GM18519 (cell line): ENCODE results near the gene MARK1.
A peak's percentile ranks its signal among the peaks of the same experiment; 100 is the strongest.

Experiments
- ATAC-seq: cut with Tn5 transposase; IDR thresholded peaks from one replicate; pipeline ENCODE4 v1.9.1; 2021; ENCODE audit warnings: mild to moderate bottlenecking, moderate library complexity; ENCODE audit not compliant: unreplicated experiment, low FRiP score

MARK1 gene

DNA sequence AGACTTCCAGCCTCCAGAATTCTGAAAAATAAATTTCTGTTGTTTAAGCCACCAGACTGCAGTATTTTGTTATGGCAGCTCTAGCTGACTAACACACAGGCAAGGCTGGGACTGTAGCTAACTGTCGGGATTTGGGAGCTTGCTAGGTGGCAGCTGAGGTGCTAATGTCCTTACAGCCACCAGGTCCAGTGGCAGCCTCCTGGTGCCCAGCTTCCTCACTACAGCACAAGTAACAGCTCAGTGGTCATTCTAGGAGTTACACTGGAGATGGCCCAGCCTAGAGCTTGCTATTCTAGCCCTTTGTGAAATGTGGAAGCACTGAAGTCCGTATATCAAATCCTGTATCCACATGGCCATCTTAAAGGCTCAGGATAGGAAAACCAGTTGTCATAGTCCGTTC, 157.9 kb downstream of the MARK1 start:
- no peak for ATAC-seq

DNA sequence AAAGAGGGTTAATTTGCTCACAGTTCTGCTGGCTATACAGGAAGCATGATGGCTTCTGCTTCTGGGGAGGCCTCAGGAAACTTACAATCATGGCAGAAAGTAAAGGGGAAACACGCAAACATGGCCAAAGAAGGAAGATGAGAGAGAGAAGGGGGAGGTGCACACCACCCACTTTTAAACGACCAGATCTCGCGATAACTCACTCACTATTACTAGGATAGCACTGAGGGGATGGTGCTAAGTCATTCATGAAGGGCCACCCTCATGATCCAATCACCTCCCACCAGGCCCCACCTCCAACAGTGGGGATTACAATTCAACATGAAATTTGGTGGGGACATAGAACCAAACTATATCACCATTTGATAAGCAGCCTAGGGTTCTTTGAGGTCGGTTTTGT, 159.9 kb downstream of the MARK1 start:
- no peak for ATAC-seq

DNA sequence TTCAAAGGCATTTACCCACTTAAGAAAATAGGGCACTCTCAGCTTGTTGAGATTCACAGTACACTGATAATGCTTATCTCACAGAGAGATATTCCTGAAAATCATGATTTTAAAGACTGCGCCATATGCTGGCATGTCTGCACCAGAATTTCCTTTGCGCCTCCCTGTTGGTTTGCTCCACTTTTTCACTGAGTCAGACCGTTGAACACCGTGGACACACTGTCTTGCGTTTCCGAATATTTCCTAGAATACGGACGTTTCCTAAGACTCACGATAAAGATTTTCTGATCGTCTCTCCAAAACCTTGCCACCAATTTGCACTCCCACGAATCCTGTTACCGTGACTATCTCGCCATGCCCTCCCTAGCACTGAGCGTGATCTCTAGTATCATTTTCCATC, 161.7 kb downstream of the MARK1 start:
- ATAC-seq, result no peak

DNA sequence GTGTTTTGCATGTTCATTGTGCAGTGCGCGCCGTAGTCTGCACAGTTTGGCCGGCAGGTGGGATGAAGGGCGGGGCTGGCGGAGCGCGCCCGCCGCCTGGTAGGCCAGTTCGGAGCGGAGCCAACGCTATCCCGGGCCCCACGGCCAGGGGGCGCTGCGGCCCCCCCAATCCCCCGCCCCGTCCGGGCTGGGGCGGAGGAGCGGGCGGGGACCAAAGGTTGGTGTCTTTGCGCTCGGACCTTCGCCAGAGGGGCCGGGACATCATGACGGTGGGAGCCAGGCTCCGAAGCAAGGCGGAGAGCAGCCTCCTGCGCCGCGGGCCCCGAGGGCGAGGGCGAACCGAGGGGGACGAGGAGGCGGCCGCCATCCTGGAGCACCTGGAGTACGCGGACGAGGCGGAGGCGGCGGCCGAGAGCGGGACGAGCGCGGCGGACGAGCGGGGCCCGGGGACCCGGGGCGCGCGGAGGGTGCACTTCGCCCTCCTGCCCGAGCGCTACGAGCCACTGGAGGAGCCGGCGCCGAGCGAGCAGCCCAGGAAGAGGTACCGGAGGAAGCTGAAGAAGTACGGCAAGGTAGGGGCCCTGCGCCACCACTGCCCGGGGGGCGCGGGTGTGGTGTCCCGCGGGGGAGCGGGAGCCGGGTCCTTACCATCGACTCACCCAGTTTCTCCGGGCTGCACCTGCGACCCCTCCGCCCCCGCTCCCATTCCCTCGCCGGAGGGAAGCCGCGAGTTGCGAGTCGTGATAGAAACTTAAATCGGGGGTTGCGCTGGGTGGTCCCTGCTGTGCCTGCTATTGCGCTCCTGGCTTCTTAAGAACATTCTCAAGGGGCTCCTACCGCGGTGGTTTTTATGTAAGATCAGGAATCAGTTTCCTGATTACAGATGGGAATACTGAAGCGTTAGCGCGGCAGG, 162.5 kb downstream of the MARK1 start, which contains the start of gene C1orf115:
Gene C1orf115, plus strand, starts transcription at position 224 of the 913 bp plus-strand sequence. Its CDS starts 40 bp downstream, at position 264.
- ATAC-seq, result peak; percentile 90

DNA sequence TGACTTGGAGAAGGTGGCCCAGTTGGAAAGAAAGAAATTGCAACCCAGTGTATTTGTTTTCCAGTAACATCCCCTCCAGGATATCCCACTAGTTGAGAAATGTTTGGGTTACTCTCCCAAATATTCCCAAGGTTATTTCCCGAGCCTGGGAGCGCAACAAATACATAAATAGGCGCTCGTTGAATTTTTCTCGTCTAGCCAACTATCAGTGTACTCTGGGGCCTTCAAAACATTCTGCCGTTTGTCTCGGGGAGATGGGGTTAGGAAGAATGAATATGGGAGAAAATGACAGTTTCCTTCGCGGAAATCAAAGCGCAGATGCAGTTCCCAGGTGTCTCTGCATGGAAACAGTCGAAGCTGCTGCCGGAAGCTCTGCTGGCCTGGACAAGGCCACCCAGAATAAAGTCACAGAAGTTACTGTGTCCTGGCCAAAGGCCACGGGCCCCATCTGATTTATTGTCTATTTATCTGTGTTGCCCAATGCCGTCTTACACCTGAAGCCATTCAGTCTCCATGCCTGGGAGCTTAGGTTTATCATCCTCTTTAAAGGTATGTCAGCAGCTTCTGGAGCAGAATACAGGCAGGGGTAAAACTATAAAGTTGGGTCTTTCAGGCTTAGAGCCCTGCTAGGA, 163.2 kb downstream of the MARK1 start:
- no peak for ATAC-seq

DNA sequence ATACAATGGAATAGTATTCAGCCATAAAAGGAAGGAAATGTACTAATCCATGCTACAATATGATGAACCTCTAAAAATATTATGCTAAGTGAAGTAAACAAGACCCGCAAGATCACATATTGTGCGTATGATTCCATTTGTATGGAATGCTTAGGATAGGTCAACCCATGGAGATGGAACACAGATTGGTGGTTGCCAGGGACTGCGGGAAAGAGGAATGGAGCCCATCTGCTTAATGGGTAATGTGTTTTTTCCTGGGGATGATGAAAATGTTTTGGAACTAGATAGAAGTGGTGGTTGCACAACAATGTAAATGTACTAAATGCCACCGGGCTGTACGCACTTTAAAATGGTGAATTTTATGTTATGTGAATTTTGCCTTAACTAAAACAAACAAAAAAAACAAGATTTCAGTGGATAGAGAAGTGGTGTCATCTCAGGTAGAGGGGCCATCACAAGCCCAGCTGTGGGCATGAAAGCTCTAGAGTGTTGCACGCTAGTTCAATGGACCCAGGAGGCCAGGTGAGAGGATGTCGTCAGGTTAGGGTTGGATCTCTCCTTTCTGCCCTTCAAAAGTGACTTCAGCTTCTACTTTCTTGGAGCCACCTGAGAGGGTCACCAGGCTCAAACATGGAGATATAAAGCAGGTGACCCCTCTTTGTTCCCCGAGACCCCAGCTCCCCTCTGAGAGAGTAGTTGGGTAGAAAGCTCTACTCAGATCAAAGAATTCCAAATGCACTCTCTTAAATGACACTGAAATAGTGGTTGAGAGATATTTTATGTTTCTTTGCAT, 164.7 kb downstream of the MARK1 start:
- ATAC-seq, result no peak

DNA sequence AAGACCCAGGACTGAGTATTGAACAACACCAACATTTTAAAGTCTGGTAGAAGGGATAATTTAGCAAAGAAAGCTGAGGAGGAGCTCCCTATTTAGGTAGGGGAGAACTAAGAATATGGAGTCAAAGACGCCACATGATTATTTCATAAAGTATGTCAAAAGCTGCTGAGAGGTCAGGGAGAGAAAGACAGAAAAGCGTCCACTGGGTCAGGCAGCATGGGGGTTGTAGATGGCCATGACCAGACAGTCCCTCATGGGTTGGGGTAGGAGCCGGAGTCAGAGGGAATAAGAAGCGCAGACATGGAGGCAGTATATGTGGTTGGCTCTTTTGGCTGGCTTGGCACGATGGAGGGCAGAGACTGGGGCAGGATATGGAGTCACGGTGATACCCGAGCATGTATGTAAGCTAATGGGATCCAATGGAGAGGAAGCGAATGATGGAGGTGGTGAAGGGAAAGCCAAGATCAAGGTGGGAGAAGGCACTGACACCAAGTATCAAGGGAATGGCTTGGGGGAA, 167.0 kb downstream of the MARK1 start:
- no peak for ATAC-seq

DNA sequence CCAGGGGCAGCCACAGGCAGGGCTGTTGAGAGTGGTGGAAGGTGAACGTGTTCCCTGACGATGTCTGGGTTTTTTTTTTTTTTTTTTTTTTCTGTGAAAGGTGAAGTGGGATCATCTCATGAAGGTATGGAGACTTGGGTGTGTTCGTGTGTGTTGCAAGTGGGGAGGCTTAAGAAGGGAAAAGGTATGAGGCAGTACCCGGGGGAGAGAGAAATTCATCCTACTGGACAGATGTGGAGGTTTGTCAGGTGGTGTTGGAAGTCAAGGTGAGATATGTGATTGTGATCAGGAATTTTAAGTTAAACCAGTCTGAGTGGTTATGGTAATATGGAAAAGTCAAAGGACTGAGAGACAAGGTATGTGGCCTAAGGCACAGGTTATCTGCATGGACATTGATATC, 167.5 kb downstream of the MARK1 start:
- ATAC-seq, result no peak

DNA sequence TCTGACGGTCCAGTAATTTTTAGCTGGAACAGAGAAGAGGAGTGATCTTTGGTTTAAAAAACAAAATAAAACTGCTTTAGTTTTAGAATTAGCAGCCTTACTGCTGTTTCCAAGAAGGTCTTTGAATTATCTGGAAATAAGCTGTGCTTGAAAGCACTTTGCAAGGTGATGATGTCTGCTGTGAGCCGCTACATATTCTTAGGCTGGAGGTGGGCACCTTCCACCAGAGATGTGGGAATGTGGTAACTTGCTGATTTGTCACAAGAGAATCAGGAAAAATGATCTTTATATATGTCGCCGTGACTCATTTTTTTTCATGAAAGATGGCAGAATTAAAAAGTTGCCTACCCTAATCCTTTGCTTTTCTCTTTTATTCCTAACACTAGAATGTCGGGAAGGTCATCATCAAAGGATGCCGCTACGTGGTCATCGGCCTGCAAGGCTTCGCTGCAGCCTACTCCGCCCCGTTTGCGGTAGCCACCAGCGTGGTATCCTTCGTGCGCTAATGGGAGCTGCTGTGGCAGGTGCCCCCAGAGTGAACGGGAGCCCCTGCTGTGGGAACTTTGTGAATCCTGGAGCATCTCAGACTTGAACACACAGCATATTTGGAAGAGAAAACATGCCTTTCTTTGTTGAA, 168.4 kb downstream of the MARK1 start:
- no peak for ATAC-seq

DNA sequence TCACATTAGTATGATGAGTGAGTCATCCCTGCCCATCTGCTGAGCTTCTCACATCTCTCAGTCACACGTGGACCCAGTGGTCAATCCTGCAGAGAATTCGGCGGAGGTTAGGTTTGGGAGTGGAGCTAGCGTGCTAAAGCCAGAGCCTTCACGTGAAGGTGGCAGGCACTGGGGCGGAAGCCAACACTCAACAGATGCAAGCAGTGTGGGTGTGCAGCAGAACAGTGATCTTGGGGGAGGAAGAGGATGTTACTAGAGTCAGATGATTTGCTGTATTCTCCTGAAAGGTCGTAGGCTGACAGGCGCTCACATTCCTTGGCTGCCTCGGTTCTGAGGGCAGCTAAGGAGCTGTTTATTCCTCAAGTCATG, 168.9 kb downstream of the MARK1 start:
- ATAC-seq, result no peak

DNA sequence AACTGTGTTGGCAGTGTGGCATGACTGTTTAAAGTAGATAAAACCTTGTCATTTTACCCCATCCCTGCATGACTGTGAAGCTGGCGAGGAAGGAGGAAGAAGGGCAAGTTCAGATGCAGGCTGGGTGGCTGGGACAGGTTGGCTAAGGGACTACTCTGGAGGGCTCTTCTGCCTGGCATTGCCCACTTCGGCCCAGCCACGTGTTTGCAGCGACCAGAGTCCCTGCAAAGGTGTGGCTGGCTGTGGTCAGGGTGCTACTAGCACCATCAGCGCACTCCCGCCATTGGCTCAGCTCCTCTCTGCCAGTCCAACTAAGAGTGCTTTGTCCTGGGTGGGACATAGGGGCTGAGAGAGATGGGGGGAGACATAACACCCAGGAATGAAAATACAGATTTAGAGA, 169.4 kb downstream of the MARK1 start:
- no peak for ATAC-seq

DNA sequence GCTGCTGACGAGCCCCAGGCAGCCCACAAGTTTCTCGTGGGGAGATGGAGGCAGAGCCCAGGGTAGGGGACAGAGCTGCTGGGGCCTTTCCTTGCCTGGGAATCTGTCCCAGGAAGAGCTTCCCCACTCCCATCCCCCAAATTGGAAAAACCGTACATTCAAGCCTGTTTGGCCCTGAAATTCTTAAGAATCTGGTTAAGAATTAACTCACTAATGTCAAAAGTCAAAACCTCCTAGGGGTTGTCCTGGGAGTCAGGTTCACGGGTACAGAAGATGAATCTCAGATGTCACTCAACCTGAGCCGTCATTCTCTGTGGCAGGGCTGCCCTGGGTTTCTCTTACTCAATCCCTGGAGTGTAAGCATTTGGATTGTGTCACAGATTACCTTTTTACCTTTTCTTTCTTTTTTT, 170.7 kb downstream of the MARK1 start:
- no peak for ATAC-seq

DNA sequence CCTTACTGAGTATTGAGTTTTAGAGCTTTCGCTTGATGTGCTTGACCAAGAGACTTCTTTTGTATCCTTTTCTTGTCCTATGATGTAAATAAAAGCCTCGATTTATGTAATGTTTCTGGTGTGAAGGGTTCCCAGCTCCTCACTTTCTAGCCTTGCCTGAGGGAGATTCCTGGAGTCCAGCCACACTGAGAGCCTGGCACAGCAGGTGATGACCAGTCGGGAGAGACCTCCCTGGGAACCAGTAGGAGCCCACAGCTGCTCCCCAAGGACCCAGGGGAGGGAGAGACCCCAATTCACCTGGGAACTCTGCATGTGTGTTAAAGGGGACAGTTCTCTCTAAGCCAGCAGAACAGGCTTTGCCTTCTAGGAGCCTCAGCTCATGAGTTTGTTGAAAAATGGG, 171.1 kb downstream of the MARK1 start:
- ATAC-seq, result no peak

DNA sequence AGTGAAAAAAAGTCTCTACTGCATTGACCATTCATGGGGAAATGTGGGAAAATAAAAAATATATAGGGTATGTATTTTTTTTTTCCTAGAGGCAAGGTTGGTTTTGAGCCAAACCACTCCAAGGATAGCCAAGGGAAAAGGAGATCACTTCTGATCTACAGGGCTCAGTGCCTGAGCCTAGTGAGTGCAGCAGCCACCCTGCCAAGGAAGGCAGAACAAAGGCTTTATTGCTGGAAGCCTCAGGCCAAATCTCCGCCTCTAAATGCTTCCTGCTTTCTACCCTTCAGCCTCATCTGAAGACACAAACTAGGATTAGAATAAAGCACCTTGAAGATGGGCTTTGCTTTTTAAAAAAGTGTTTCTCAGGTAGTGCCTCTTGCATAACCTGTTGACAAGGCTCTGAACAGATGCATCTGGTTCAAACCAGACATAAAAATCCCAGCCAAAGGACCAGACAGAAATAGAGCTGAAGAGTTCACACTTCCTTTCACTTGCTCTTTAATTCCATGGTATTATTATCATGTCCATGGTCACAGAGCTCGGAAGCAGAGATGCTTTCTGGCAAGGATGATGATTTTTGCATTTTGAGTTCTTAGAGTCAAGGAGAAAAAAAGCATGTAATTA, 172.7 kb downstream of the MARK1 start:
- ATAC-seq, result no peak

DNA sequence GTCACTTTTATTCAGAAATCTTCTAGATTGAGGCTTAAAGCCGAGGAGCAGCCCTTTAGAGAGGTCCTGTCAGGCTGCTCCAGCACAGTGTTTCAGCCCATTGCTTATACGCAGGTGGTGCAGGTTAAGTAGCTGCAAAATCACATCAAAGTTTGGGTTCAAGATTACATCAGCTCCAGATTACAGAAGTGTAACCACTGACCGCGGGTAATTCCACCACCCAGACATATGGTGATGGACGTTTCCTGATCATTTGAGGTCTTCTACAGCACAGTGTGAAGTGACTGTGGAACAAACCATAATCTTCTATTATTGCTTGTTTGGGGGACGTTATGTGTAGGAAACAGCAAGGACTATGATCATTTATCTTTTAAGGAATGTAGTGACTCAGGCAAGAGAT, 174.0 kb downstream of the MARK1 start:
- ATAC-seq, result no peak

DNA sequence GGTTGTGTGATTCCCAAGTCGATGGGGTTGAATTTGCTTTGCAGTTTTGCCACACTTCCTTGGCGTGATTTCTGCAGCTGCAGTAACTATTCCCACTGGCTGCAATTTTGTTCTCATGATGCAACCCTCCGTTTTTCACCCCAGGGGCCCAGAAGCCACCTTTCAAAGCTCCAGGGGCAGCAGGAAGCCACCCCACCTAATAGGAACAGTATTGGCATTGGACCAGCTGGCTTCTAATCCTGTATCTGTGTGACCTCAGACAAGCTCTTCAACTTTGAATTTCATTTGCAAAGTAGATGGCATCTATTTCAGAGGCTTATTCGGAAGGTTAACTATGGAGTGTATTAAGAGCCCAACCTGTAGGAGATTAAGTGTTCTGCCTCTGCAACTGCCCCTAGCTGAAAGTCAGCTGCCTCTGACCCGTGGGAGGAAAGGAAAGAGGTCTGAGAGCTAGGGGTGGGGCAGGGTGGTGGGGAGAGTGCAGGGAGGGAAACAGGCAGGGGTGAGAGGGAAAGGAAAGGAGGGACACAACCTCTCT, 174.9 kb downstream of the MARK1 start:
- no peak for ATAC-seq

DNA sequence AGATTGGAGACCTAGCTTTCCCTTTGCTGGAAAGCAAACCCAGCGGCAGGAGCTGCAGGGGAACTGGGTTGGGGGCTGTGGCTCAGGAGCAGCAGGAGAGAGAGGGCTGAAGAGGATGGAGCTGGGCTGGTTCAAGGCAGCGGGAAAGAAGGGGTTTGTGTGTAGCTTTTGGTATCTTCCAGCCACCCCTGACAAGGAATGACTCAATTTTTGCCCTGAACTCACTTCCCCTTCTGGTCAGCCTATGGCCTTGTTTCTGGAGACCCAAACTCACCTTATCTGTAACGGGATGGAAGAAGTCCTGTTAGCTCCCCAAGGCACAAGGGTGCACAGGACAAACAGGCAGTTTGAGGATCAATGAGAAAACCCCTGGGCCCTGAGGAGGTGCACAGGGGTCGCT, 175.4 kb downstream of the MARK1 start:
- no peak for ATAC-seq

DNA sequence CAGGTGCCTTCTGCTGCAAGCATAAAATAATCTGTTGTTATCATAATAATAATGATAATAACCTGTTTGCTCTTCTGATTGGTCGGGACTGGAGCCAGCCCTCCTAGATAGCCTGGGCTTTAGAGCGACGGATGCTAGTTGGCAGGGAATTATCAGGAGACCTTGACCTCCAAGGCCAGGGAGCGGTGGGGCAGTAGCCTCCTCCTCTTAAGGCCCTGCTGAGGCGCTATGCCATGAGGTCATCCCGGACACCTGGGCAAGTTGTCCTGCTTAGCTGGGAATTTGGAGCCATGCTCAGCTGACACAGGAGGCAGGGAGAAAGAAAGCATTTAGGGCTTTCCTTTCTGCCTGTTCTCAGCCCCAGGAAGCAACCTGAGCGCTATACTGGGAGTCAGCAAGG, 177.8 kb downstream of the MARK1 start:
- ATAC-seq, result no peak

DNA sequence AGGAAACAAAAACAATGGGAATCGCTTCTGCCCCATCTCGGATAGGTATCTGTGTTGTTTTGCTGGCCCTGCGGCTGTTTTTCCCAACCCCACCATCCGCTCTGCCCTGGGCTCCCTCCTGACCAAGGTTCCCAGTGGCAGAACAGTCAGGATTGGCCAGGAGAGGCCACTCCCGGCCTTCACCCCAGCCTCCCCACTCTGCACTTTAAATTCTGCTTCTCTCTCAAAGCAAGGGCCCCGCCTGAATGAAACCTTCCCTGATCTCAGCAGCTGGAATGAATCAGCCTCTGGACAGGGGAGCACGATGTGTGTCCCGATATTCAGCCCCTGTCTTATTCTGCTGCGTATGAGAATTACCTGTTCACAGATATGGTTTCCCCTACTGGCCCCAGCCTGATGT, 178.5 kb downstream of the MARK1 start:
- no peak for ATAC-seq

DNA sequence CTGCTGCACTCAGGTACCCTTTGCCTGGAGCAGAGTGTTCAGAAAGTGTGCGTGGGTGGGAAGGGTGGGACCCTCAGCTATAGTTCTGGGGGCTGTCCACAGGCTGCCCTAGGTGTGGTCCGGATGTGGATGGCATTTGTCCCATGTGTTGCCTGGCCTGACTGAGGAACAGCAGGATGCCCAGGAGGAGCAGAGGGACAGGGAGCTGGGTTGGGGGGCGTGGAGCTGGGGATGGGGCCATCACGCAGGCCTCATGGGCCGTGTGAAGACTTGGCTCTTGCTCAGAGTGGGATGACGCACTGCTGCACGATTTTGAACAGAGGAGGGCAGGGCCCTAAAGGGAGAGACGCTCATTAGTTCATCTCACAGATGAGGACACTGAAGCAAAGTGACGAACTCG, 179.2 kb downstream of the MARK1 start:
- ATAC-seq, result no peak
